GM12878 (cell line): ENCODE data around the gene PRPF40B.

Experiments
- FOS ChIP-seq: IDR thresholded peaks from 3 replicates; pipeline ENCODE4 v1.6.1; 2011; ENCODE audit warnings: borderline replicate concordance; ENCODE audit not compliant: insufficient read length; ENCODE audit errors: extremely low read depth
- GABPA ChIP-seq: IDR thresholded peaks from 2 replicates; pipeline ENCODE4 v1.6.1; 2014; ENCODE audit warnings: antibody characterized with exemption, low read depth, mild to moderate bottlenecking, inconsistent platforms
- IRF4 ChIP-seq: IDR thresholded peaks from 2 replicates; pipeline ENCODE4 v1.6.1; 2011; ENCODE audit warnings: low read depth, low read length
- POLR2AphosphoS5 ChIP-seq: IDR thresholded peaks from 2 replicates; pipeline ENCODE4 v1.6.1; 2011; ENCODE audit warnings: mild to moderate bottlenecking, low read length, inconsistent platforms
- TF ChIP-seq, protein P1 (sequence below): IDR thresholded peaks from 2 replicates; pipeline ENCODE4 v1.6.1; 2012; ENCODE audit warnings: low read depth, low read length, improper control_type of control experiment
- TF ChIP-seq, protein P2 (sequence below): IDR thresholded peaks from 2 replicates; pipeline ENCODE4 v1.6.1; 2011; ENCODE audit warnings: borderline replicate concordance, low read depth, mild to moderate bottlenecking, moderate library complexity, mixed read lengths, low read length; ENCODE audit not compliant: insufficient read depth; ENCODE audit errors: extremely low read length

DNA sequence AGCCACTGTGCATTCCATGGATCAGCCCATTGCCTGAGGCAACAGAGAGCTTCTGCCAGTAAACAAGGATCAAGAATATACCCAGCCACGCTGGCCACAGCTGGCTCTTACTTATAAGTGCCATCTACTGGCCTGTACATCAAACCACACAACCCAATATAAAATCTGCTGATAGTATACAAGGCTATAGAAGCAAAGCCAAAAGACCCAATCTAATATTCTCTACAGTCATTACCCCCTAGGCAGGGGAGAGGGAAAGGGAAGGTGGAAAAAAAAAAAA, 13.5 kb upstream of the PRPF40B start:
- no peak for TF ChIP-seq IRF4
- TF ChIP-seq POLR2AphosphoS5, result no peak
- TF ChIP-seq GABPA, result no peak
- TF ChIP-seq, protein P1, sequence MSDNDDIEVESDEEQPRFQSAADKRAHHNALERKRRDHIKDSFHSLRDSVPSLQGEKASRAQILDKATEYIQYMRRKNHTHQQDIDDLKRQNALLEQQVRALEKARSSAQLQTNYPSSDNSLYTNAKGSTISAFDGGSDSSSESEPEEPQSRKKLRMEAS, result no peak
- TF ChIP-seq FOS, result no peak
- TF ChIP-seq, protein P2, sequence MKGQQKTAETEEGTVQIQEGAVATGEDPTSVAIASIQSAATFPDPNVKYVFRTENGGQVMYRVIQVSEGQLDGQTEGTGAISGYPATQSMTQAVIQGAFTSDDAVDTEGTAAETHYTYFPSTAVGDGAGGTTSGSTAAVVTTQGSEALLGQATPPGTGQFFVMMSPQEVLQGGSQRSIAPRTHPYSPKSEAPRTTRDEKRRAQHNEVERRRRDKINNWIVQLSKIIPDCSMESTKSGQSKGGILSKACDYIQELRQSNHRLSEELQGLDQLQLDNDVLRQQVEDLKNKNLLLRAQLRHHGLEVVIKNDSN, result no peak
